Measurements from ENCODE around the gene RBFOX2. TPM values are rescaled to one million over a fixed set of nuclear protein-coding genes. Genes with fewer than 3 reads are reported as not detected.

RBFOX2 gene
- total and polyA plus RNA-seq, 2 donors (not counting 3 experiments of a cell fraction or from before 2014, with no cell fraction given), result 125 to 142 TPM

- FAIRE-seq, result no peak
- POLR2A ChIA-PET, result interaction anchor here (0.6 kb wide), 1 partner anchor 432 kb away, joined by 3 read pairs; no protein-coding TSS in a partner anchor
- Histone ChIP-seq H3K36me3 (ENCODE audit: control insufficient read depth in 2 of 2, extremely low read depth in 1 of 2, insufficient read depth in 2 of 2, low read length in 2 of 2) (no peaks in the 10 kb centered on the region), H3K79me2 (ENCODE audit: control insufficient read depth, insufficient read depth, low read length) (peaks cover 40% of the 10 kb centered on the region), H4K20me1 (replicated peaks; ENCODE audit: control insufficient read depth, extremely low read depth, insufficient read depth, low read length) (peaks cover 5% of the 10 kb centered on the region), H3K27ac (ENCODE audit: insufficient read depth, low read depth, low read length) (no peak overlapping the region), H2AFZ (ENCODE audit: low read depth, low read length) (no peak overlapping the region), H3K4me2 (ENCODE audit: insufficient read depth, low read length) (no peak overlapping the region), H3K9me1 (replicated peaks; ENCODE audit: control insufficient read depth, extremely low read depth, insufficient read depth, low read length) (no peaks in the 10 kb centered on the region), H3K27me3 (ENCODE audit: control insufficient read depth in 2 of 2, insufficient read depth in 2 of 2, low read length in 2 of 2) (no peaks in the 10 kb centered on the region), H3K9me3 (replicated peaks; ENCODE audit: control insufficient read depth, insufficient read depth, low read length) (no peaks in the 10 kb centered on the region), H3K4me1 (ENCODE audit: control insufficient read depth, extremely low read depth, insufficient read depth, low read length) (peaks cover 30% of the 10 kb centered on the region), H3K4me3 (replicated peaks in 1 of 3; ENCODE audit: insufficient read depth in 1 of 3, low read depth in 1 of 3, low read length in 3 of 3) (no peak overlapping the region), H3K9ac (replicated peaks; ENCODE audit: extremely low read depth, insufficient read depth, low read length) (no peak overlapping the region)
- BruUV-seq (replicated peaks), result no TSS peak
- intact Hi-C loops (cut with micrococcal nuclease) (loop anchor here (1.0 kb wide), 1 partner anchor 11 kb away; no protein-coding TSS in a partner anchor), dilution Hi-C loops (cut with MboI; ENCODE audit: extremely low pct_ligation_motif_present, low sequenced_read_pairs) (no loop called here)
- no peak for DNase-seq (ENCODE audit: low read depth, low spot score)
- CTCF ChIA-PET, result interaction anchor here (1.0 to 2.1 kb wide), 2 partner anchors 17 to 20 kb away, joined by 3 to 8 read pairs; no protein-coding TSS in a partner anchor
- TF ChIP-seq GATA2 (IDR thresholded peaks at IDR 0.05; ENCODE audit: insufficient read depth, insufficient read length, low read depth, low read length) (no peak), POLR2A (IDR thresholded peaks at IDR 0.05; ENCODE audit: low read depth, low read length) (no peak), FOS (IDR thresholded peaks at IDR 0.05; ENCODE audit: borderline replicate concordance, insufficient read depth, low read length) (no peak), MYC (IDR thresholded peaks at IDR 0.05; ENCODE audit: low read depth, low read length) (no peak), MAX (IDR thresholded peaks at IDR 0.05; ENCODE audit: insufficient read depth, insufficient read length) (no peak), POLR2AphosphoS5 (IDR thresholded peaks at IDR 0.05; ENCODE audit: insufficient read depth, low read depth, low read length) (no peak), CTCF (IDR thresholded peaks at IDR 0.05; ENCODE audit: extremely low read depth in 1 of 2, insufficient read depth in 1 of 2, low read depth in 1 of 2, low read length in 2 of 2) (no peak), EZH2 (IDR thresholded peaks at IDR 0.05; ENCODE audit: borderline replicate concordance, low read depth, low read length, severe bottlenecking) (no peak), JUN (IDR thresholded peaks at IDR 0.05; ENCODE audit: borderline replicate concordance, insufficient read depth, insufficient read length, low read depth) (no peak)
Measured at GRCh38 chr22:35899736-35900135, 128.9 kb downstream of the RBFOX2 start.
